ENCODE measurements around the gene CGRRF1.

Gene CGRRF1

GRCh38 chr14:54577494-54577893, 67.8 kb downstream of the CGRRF1 start:
- TF ChIP-seq CTCF (conservative IDR thresholded peaks at IDR 0.05): no peak
- H3K27ac ChIP-seq: no peak overlapping the region

GRCh38 chr14:54577977-54578376, 68.3 kb downstream of the CGRRF1 start:
- no peak for TF ChIP-seq CTCF (conservative IDR thresholded peaks at IDR 0.05)
- no peak overlapping the region for H3K27ac ChIP-seq

GRCh38 chr14:54579621-54580020, 69.9 kb downstream of the CGRRF1 start:
- no peak overlapping the region for H3K27ac ChIP-seq
- TF ChIP-seq CTCF (conservative IDR thresholded peaks at IDR 0.05): no peak

GRCh38 chr14:54580933-54581332, 71.2 kb downstream of the CGRRF1 start:
- H3K27ac ChIP-seq: no peak overlapping the region
- TF ChIP-seq CTCF (conservative IDR thresholded peaks at IDR 0.05): no peak

GRCh38 chr14:54582334-54582733, 72.6 kb downstream of the CGRRF1 start:
- TF ChIP-seq CTCF (conservative IDR thresholded peaks at IDR 0.05): no peak
- no peak overlapping the region for H3K27ac ChIP-seq

- no peak overlapping the region for H3K27ac ChIP-seq
- no peak for TF ChIP-seq CTCF (conservative IDR thresholded peaks at IDR 0.05)
Observed at GRCh38 chr14:54584097-54584496, 74.4 kb downstream of the CGRRF1 start.

- TF ChIP-seq CTCF (conservative IDR thresholded peaks at IDR 0.05): no peak
- H3K27ac ChIP-seq: no peak overlapping the region
Observed at GRCh38 chr14:54585214-54585613, 75.5 kb downstream of the CGRRF1 start.
